Mammary epithelial cell (primary cell): ENCODE measurements around the gene GP5.

Experiments
- EZH2 ChIP-seq: IDR thresholded peaks from 2 replicates; pipeline ENCODE4 v1.6.1; 2012; ENCODE audit warnings: low read length, inconsistent platforms, borderline replicate concordance
- TF ChIP-seq, protein P1 (sequence below), 2 donors: IDR thresholded peaks in 1 of 2; conservative IDR thresholded peaks in 1 of 2; 2 replicates each; pipeline ENCODE4 v1.5.1; 2011 to 2012; ENCODE audit warnings: inconsistent platforms in 2 of 2, low read length in 2 of 2, mild to moderate bottlenecking in 2 of 2, control low read depth in 1 of 2, low read depth in 1 of 2; ENCODE audit not compliant: insufficient read depth in 1 of 2; ENCODE audit errors: extremely low read depth in 1 of 2

DNA sequence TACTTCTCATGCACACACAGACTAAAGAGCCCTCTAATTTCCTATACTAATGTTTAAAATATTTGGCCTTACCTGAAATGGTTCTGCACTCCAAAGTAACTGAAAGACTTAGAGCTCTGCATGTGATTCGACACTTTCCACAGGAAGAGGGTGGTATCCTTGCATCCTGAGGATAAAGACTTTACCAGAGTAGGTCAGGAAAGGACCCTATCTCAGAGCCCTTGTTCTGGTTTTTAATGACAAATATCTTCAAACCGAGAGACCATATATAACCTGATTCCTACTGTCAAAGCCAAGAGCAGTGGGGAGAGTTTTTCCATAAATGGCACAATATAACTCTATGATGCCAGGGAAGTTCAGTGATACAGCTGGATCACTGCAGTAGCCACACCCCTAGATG, at the start of gene GP5:
- TF ChIP-seq, protein P1, sequence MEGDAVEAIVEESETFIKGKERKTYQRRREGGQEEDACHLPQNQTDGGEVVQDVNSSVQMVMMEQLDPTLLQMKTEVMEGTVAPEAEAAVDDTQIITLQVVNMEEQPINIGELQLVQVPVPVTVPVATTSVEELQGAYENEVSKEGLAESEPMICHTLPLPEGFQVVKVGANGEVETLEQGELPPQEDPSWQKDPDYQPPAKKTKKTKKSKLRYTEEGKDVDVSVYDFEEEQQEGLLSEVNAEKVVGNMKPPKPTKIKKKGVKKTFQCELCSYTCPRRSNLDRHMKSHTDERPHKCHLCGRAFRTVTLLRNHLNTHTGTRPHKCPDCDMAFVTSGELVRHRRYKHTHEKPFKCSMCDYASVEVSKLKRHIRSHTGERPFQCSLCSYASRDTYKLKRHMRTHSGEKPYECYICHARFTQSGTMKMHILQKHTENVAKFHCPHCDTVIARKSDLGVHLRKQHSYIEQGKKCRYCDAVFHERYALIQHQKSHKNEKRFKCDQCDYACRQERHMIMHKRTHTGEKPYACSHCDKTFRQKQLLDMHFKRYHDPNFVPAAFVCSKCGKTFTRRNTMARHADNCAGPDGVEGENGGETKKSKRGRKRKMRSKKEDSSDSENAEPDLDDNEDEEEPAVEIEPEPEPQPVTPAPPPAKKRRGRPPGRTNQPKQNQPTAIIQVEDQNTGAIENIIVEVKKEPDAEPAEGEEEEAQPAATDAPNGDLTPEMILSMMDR (conservative IDR thresholded peaks at IDR 0.05 in 1 of 2, IDR thresholded peaks at IDR 0.05 in 1 of 2; ENCODE audit: extremely low read depth in 1 of 2, insufficient read depth in 1 of 2, low read depth in 1 of 2, low read length in 2 of 2), result no peak
- TF ChIP-seq EZH2, result no peak
